PFSK-1 (cell line): Measurements from ENCODE around the gene MBNL2.

Experiments
- FOXP2 ChIP-seq: optimal IDR thresholded peaks from 2 replicates; pipeline ENCODE3; 2011; ENCODE audit warnings: borderline replicate concordance, control low read depth, inconsistent platforms; ENCODE audit not compliant: insufficient read depth; ENCODE audit errors: extremely low read length, extremely low read depth
- POLR2AphosphoS5 ChIP-seq: IDR thresholded peaks from 2 replicates; pipeline ENCODE4 v1.6.1; 2012; ENCODE audit warnings: low read depth, mild to moderate bottlenecking, control low read depth, low read length, moderate library complexity
- REST ChIP-seq, 2 experiments: IDR thresholded peaks; 2 replicates each; pipeline versions ENCODE4 v1.6.1 to v1.8.0; 2011 to 2012; ENCODE audit warnings: low read depth in 2 of 2, low read length in 2 of 2, control low read depth in 1 of 2, inconsistent platforms in 1 of 2, mild to moderate bottlenecking in 1 of 2, moderate library complexity in 1 of 2; ENCODE audit not compliant: insufficient read depth in 1 of 2
- SIN3A ChIP-seq: IDR thresholded peaks from 2 replicates; pipeline ENCODE4 v1.6.1; 2012; ENCODE audit warnings: mild to moderate bottlenecking, low read length, moderate library complexity, borderline replicate concordance; ENCODE audit not compliant: insufficient read depth
- TAF1 ChIP-seq: IDR thresholded peaks from 2 replicates; pipeline ENCODE4 v1.6.1; 2012; ENCODE audit warnings: low read length, control low read depth, borderline replicate concordance; ENCODE audit not compliant: insufficient read depth

GRCh38 chr13:97262058-97262457, 39.9 kb downstream of the MBNL2 start:
- no peak for TF ChIP-seq POLR2AphosphoS5
- no peak for TF ChIP-seq REST (IDR thresholded peaks at IDR 0.05; ENCODE audit: insufficient read depth in 1 of 2, low read depth in 2 of 2, low read length in 2 of 2)
- no peak for TF ChIP-seq TAF1
- no peak for TF ChIP-seq SIN3A
- TF ChIP-seq FOXP2, result no peak
